HG03039 (cell line): ENCODE data around the gene RAB5B.
A peak's percentile ranks its signal among the peaks of the same experiment; 100 is the strongest.

Source experiments
- ATAC-seq: cut with Tn5 transposase; IDR thresholded peaks from one replicate; pipeline ENCODE4 v1.9.1; 2021; ENCODE audit warnings: mild to moderate bottlenecking, moderate library complexity; ENCODE audit not compliant: unreplicated experiment

Gene RAB5B

GRCh38 chr12:55973599-55974307 is at the start of gene RAB5B:
RAB5B (plus strand) TSS chr12:55974078; CDS start chr12:55986961, 12,883 bp downstream.
- peak; percentile 91 for ATAC-seq

GRCh38 chr12:55925371-55925770 is 48.5 kb upstream of the RAB5B start:
- ATAC-seq, result no peak

GRCh38 chr12:55925870-55926737 is 47.8 kb upstream of the RAB5B start:
- ATAC-seq, result no peak

- ATAC-seq, result peak; percentile 40
These were observed 46.9 kb upstream of the RAB5B start for GRCh38 chr12:55926738-55927587.

GRCh38 chr12:55927588-55928502 is 46.0 kb upstream of the RAB5B start, which contains the start of gene PYM1:
PYM1 (minus strand) TSS chr12:55927894; CDS start chr12:55927761, 133 bp downstream.
- ATAC-seq, result peak; percentile 36

- no peak for ATAC-seq
These were observed 44.5 kb upstream of the RAB5B start for GRCh38 chr12:55929306-55929791.

- no peak for ATAC-seq
These were observed 43.0 kb upstream of the RAB5B start, which contains the start of gene DGKA for GRCh38 chr12:55930771-55931316. DGKA (plus strand) TSS chr12:55931162; CDS start chr12:55936504, 5,342 bp downstream.

- ATAC-seq, result no peak
These were observed 42.5 kb upstream of the RAB5B start for GRCh38 chr12:55931317-55931779.

GRCh38 chr12:55931780-55932550 is 41.9 kb upstream of the RAB5B start:
- ATAC-seq, result no peak

GRCh38 chr12:55932551-55932910 is 41.3 kb upstream of the RAB5B start:
- no peak for ATAC-seq

- ATAC-seq, result no peak
These were observed 40.6 kb upstream of the RAB5B start for GRCh38 chr12:55933169-55933798.

GRCh38 chr12:55933799-55934742 is 39.8 kb upstream of the RAB5B start:
- no peak for ATAC-seq

GRCh38 chr12:55934773-55935172 is 39.1 kb upstream of the RAB5B start:
- no peak for ATAC-seq

- no peak for ATAC-seq
These were observed 38.1 kb upstream of the RAB5B start for GRCh38 chr12:55935738-55936151.

GRCh38 chr12:55937981-55938380 is 35.9 kb upstream of the RAB5B start:
- ATAC-seq, result no peak

- no peak for ATAC-seq
These were observed 34.9 kb upstream of the RAB5B start for GRCh38 chr12:55938826-55939501.
